Body of pancreas (tissue), 4 donors: ENCODE results near the gene TRAK1.

ENCODE experiments used
- CTCF ChIP-seq, 7 experiments: fragments of 450-650 bp in 4 of 7; fragments of 200-600 bp in 3 of 7; sonication (generic) in 3 of 7; IDR thresholded peaks; one replicate each; pipeline ENCODE4 v1.5.1; 2016 to 2019; ENCODE audit warnings: antibody characterized with exemption in 7 of 7
- POLR2A ChIP-seq, 3 donors: fragments of 450-650 bp; IDR thresholded peaks; one replicate each; pipeline ENCODE4 v1.6.1; 2016; ENCODE audit warnings: antibody characterized with exemption in 3 of 3, mild to moderate bottlenecking in 2 of 3

DNA sequence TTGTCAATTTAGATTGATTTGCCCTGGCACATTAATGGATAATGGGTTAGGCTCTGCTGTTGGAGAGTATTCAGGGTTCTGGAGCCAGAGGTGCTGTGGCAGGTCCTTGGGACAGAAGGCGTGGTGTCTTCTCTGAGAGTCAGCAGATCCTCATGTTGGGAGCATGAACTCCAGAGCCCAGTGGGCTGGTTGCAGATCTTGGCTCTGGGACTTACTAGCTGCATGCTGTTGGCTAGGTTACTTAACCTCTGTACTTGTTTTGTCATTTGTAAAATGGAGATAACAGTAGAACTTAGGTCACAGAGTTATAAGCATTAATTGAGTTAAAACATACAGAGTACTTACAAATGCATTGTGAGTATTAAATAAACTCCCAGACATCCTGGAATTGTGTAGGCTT lies 97.2 kb downstream of the TRAK1 start:
- TF ChIP-seq CTCF (IDR thresholded peaks at IDR 0.05) (no peak), POLR2A (IDR thresholded peaks at IDR 0.05) (no peak)
